Psoas muscle (tissue), 8 donors: ENCODE results near the gene NKX6-1. TPM values are rescaled to one million over a fixed set of nuclear protein-coding genes. Genes with fewer than 3 reads are reported as not detected.

ENCODE experiments used
- ATAC-seq, 4 donors: fragments of 200-7000 bp; cut with Tn5 transposase; one replicate each; pipeline ENCODE4 v1.9.1; 2020; ENCODE audit warnings: moderate library complexity in 3 of 4, mild to moderate bottlenecking in 2 of 4
- DNase-seq, 2 donors: peaks; one replicate each; pipeline ENCODE4 v3.0.0-alpha.2; 2020
- H3K27ac ChIP-seq: fragments of 200-600 bp; one replicate; pipeline ENCODE4 v1.8.0; 2022
- H3K27me3 ChIP-seq, 3 donors: fragments of 200-600 bp in 1 of 3; one replicate each; pipeline versions ENCODE4 v1.6.1 to v1.8.0; 2013 to 2022; ENCODE audit warnings: low read length in 2 of 3, mild to moderate bottlenecking in 2 of 3, moderate library complexity in 1 of 3; ENCODE audit not compliant: insufficient read depth in 3 of 3
- H3K36me3 ChIP-seq, 2 donors: fragments of 200-600 bp in 1 of 2; one replicate each; pipeline versions ENCODE4 v1.6.1 to v1.8.0; 2013 to 2022; ENCODE audit warnings: low read depth in 1 of 2, mild to moderate bottlenecking in 1 of 2, moderate library complexity in 1 of 2; ENCODE audit not compliant: insufficient read depth in 1 of 2
- H3K4me1 ChIP-seq: fragments of 200-600 bp; one replicate; pipeline ENCODE4 v1.8.0; 2022
- H3K4me3 ChIP-seq: fragments of 200-600 bp; one replicate; pipeline ENCODE4 v1.8.0; 2022; ENCODE audit warnings: mild to moderate bottlenecking
- H3K9me3 ChIP-seq: fragments of 200-600 bp; one replicate; pipeline ENCODE4 v1.8.0; 2022
- CTCF ChIP-seq: fragments of 200-600 bp; IDR thresholded peaks from one replicate; pipeline ENCODE4 v1.8.0; 2022; ENCODE audit warnings: antibody characterized with exemption
- WGBS, 3 donors: extraction: QIAGEN DNeasy Blood & Tissue Kit; methylation state at CpG; one replicate each; pipeline versions ENCODE4 v1.1.6 to v1.1.7; 2013; 5-methylcytosine and 5-hydroxymethylcytosine counted together
- intact Hi-C, 2 donors: fragments of 100-400 bp; cut with DNase I; formaldehyde crosslinking; loops; one replicate each; pipeline versions ENCODE4 v1.11.0 to v1.14.2; 2022
- polyA plus RNA-seq, 3 donors: library from polyadenylated mRNA; stranded (reverse); fragments of 200-250 nt; gene quantifications; one replicate each; pipeline ENCODE4 v1.2.3, GENCODE V29; 2013
- total RNA-seq, 4 donors: library from RNA; stranded (reverse); fragmentation: NEBNext Ultra II Directional in 2 of 4; extraction: Animal tissue kit (Norgen Biotek cat#: 25700) in 2 of 4; gene quantifications; one replicate each; pipeline versions ENCODE4 v1.2.1 to v1.2.4, GENCODE V29; 2021 to 2023
- donor health status: healthy with polysubstance abuse.
- donor health status: DM: no; HTN: no; CAD: no; lungs with moderate emphysema.
- donor health status: Bipolar disorder and iron deficiency.
- donor health status: healthy.
- donor health status: DM: yes; HTN: yes; CAD: no.
- donor health status: DM: no; HTN: no; CAD: no.
- donor health status: DM: no; HTN: no; CAD: no.
- donor health status: DM: yes; HTN: yes; CAD: no.

NKX6-1 gene
- total and polyA plus RNA-seq, 7 donors: 0.28 to 0.58 TPM; not detected in 5

- Histone ChIP-seq H3K4me3 (no peak overlapping the region), H3K4me1 (no peaks in the 10 kb centered on the region), H3K36me3 (no peaks in the 10 kb centered on the region), H3K27me3 (peaks cover 0 to 2% (median 0%) of the 10 kb centered on the region in 3 donors), H3K27ac (no peak overlapping the region), H3K9me3 (no peaks in the 10 kb centered on the region)
- ATAC-seq: no peak
- intact Hi-C loops: no loop called here
- DNase-seq: no peak
- TF ChIP-seq CTCF: no peak
- 41 to 60% (median 47%) methylated on average over 2 of the region's 2 CpGs for WGBS, 3 donors
These were observed 16.0 kb upstream of the NKX6-1 start for GRCh38 chr4:84515075-84515474.

- no peak overlapping the region for H3K4me3 ChIP-seq
- no peaks in the 10 kb centered on the region for H3K4me1 ChIP-seq
- ATAC-seq (no peak), DNase-seq (no peak)
- no peak for TF ChIP-seq CTCF
- H3K27ac ChIP-seq: no peak overlapping the region
- WGBS, 3 donors: 85 to 86% (median 85%) methylated on average over 5 of the region's 5 CpGs
- intact Hi-C loops: no loop called here
- peaks cover 0 to 22% (median 8%) of the 10 kb centered on the region in 3 donors for H3K27me3 ChIP-seq
- H3K36me3 ChIP-seq: no peaks in the 10 kb centered on the region
- no peaks in the 10 kb centered on the region for H3K9me3 ChIP-seq
These were observed 13.2 kb upstream of the NKX6-1 start for GRCh38 chr4:84512277-84512676.

- Histone ChIP-seq H3K27me3 (peaks cover 0 to 23% (median 8%) of the 10 kb centered on the region in 3 donors), H3K9me3 (no peaks in the 10 kb centered on the region), H3K36me3 (no peaks in the 10 kb centered on the region), H3K4me3 (no peak overlapping the region), H3K27ac (no peak overlapping the region), H3K4me1 (no peaks in the 10 kb centered on the region)
- ATAC-seq (no peak), DNase-seq (no peak)
- intact Hi-C loops: no loop called here
- TF ChIP-seq CTCF: no peak
- 81 to 86% (median 86%) methylated on average over 3 of the region's 3 CpGs for WGBS, 3 donors
These were observed 12.6 kb upstream of the NKX6-1 start for GRCh38 chr4:84511703-84512102.

- no peak overlapping the region for H3K27ac ChIP-seq
These were observed 8.8 kb upstream of the NKX6-1 start for GRCh38 chr4:84507941-84508340.

More at GRCh38 chr4:84507941-84508340, 8.8 kb upstream of the NKX6-1 start:
- no peaks in the 10 kb centered on the region for H3K36me3 ChIP-seq
- H3K4me1 ChIP-seq: no peaks in the 10 kb centered on the region
- intact Hi-C loops: loop anchor here (10.0 kb wide), 2 partner anchors 733 to 863 kb away; no protein-coding TSS in a partner anchor
- no peak for DNase-seq
- 69 to 78% (median 74%) methylated on average over 5 of the region's 5 CpGs for WGBS, 3 donors
- TF ChIP-seq CTCF: no peak
- no peak for ATAC-seq
- H3K9me3 ChIP-seq: no peaks in the 10 kb centered on the region
- H3K27me3 ChIP-seq: peaks cover 3 to 55% (median 9%) of the 10 kb centered on the region in 3 donors
- no peak overlapping the region for H3K4me3 ChIP-seq
